GM23338 (cell line): ENCODE measurements around the gene ABCB6. TPM values are rescaled to one million over a fixed set of nuclear protein-coding genes. Genes with fewer than 3 reads are reported as not detected.
A peak's percentile ranks its signal among the peaks of the same experiment; 100 is the strongest.

Source experiments
- ATAC-seq: fragments of 200-7000 bp; cut with Tn5 transposase; 3 replicates; pipeline ENCODE4 v1.9.1; 2020
- DNase-seq: peaks from one replicate; pipeline ENCODE4 v3.0.0-alpha.2; 2015; ENCODE audit warnings: low spot score
- H2AFZ ChIP-seq: fragments of 200-600 bp; sonication (generic); 2 replicates; pipeline ENCODE4 v1.8.0; 2016; ENCODE audit warnings: antibody characterized with exemption, mild to moderate bottlenecking, moderate library complexity
- H3F3A ChIP-seq: fragments of 200-600 bp; sonication (generic); replicated peaks from 2 replicates; pipeline ENCODE4 v1.8.0; 2017; ENCODE audit warnings: antibody characterized with exemption, mixed run types, low read depth
- H3K27ac ChIP-seq: fragments of 200-600 bp; sonication (generic); 2 replicates; pipeline ENCODE4 v1.6.1; 2016; ENCODE audit warnings: low read depth
- H3K27me3 ChIP-seq: fragments of 200-600 bp; sonication (generic); 2 replicates; pipeline ENCODE4 v1.8.0; 2016; ENCODE audit warnings: mild to moderate bottlenecking, mixed run types, moderate library complexity; ENCODE audit not compliant: insufficient read depth
- H3K36me3 ChIP-seq: fragments of 200-600 bp; sonication (generic); 2 replicates; pipeline ENCODE4 v1.8.0; 2016; ENCODE audit warnings: mild to moderate bottlenecking; ENCODE audit not compliant: insufficient read depth
- H3K4me1 ChIP-seq: fragments of 200-600 bp; sonication (generic); 2 replicates; pipeline ENCODE4 v1.8.0; 2016; ENCODE audit warnings: mild to moderate bottlenecking, moderate library complexity; ENCODE audit not compliant: insufficient read depth
- H3K4me2 ChIP-seq: fragments of 200-600 bp; sonication (generic); 2 replicates; pipeline ENCODE4 v1.7.1; 2017; ENCODE audit warnings: mixed run types
- H3K4me3 ChIP-seq: fragments of 200-600 bp; sonication (generic); 2 replicates; pipeline ENCODE4 v1.6.1; 2016; ENCODE audit warnings: mixed run types
- H3K79me2 ChIP-seq: fragments of 200-600 bp; sonication (generic); replicated peaks from 2 replicates; pipeline ENCODE4 v1.8.0; 2017; ENCODE audit warnings: mild to moderate bottlenecking; ENCODE audit not compliant: insufficient read depth
- H3K9me2 ChIP-seq: fragments of 200-600 bp; sonication (generic); 2 replicates; pipeline ENCODE4 v1.8.0; 2017; ENCODE audit not compliant: insufficient read depth
- H4K20me1 ChIP-seq: fragments of 200-600 bp; sonication (generic); replicated peaks from 2 replicates; pipeline ENCODE4 v1.8.0; 2017; ENCODE audit warnings: mild to moderate bottlenecking; ENCODE audit not compliant: insufficient read depth
- H3K27ac Mint-ChIP-seq: 2 replicates; pipeline ENCODE4 v1.8.0; 2020; ENCODE audit warnings: inconsistent platforms, mild to moderate bottlenecking, moderate library complexity, mixed read lengths
- H3K27me3 Mint-ChIP-seq: 3 replicates; pipeline ENCODE4 v1.8.0; 2022; ENCODE audit warnings: low read depth, mild to moderate bottlenecking, moderate library complexity, mixed read lengths, inconsistent platforms; ENCODE audit not compliant: insufficient read depth, poor library complexity
- H3K36me3 Mint-ChIP-seq: 3 replicates; pipeline ENCODE4 v1.8.0; 2021; ENCODE audit warnings: low read depth, mild to moderate bottlenecking, inconsistent platforms, moderate library complexity, mixed read lengths
- H3K4me1 Mint-ChIP-seq: 3 replicates; pipeline ENCODE4 v1.8.0; 2020; ENCODE audit warnings: mild to moderate bottlenecking, inconsistent platforms, mixed read lengths
- H3K4me3 Mint-ChIP-seq: 3 replicates; pipeline ENCODE4 v1.8.0; 2021; ENCODE audit warnings: moderate library complexity, mild to moderate bottlenecking, inconsistent platforms, mixed read lengths
- H3K9me3 Mint-ChIP-seq: 3 replicates; pipeline ENCODE4 v1.8.0; 2020; ENCODE audit warnings: moderate library complexity, mild to moderate bottlenecking, inconsistent platforms, mixed read lengths
- CTCF ChIP-seq, 2 experiments: fragments of 200-600 bp in 1 of 2; sonication (generic) in 1 of 2; conservative IDR thresholded peaks; 2 replicates each; pipeline versions ENCODE4 v1.5.1 to v1.6.1; 2016 to 2017; ENCODE audit warnings: antibody characterized with exemption in 2 of 2, low read depth in 2 of 2, mild to moderate bottlenecking in 2 of 2, moderate library complexity in 1 of 2
- NANOG ChIP-seq: IDR thresholded peaks from 2 replicates; pipeline ENCODE4 v1.6.1; 2016; ENCODE audit warnings: antibody characterized with exemption, borderline replicate concordance
- ZNF331 ChIP-seq: fragments of 250-450 bp; sonication (Bioruptor Pico); IDR thresholded peaks from 2 replicates; pipeline ENCODE4 v1.5.0; 2020; ENCODE audit warnings: low read depth, mild to moderate bottlenecking, moderate library complexity
- polyA plus RNA-seq: library from polyadenylated mRNA; unstranded; fragments of >200 nt; fragmentation: Nextera tagmentation; extraction: Ambion mirVana; gene quantifications from 2 replicates; pipeline ENCODE4 v1.2.1, GENCODE V29; 2016
- total RNA-seq: library from RNA; depleted of rRNA; stranded (reverse); fragments of >200 nt; shearing (Covaris generic); gene quantifications from 2 replicates; pipeline ENCODE4 v1.2.3, GENCODE V29; 2014
- TF ChIP-seq, protein P1 (sequence below): fragments of 250-450 bp; sonication (Bioruptor Pico); IDR thresholded peaks from 2 replicates; pipeline ENCODE4 v1.5.0; 2020; ENCODE audit warnings: mild to moderate bottlenecking, moderate library complexity

The ABCB6 gene
- total and polyA plus RNA-seq, 2 experiments from 2014 or later = 26.2 to 35.1 TPM

GRCh38 chr2:219175928-219176817, 42.6 kb downstream of the ABCB6 start:
- no peak for DNase-seq
- Histone ChIP-seq H4K20me1 (no peaks in the 10 kb centered on the region; the same call in 1 of the 2 replicates), H3K27me3 (no peaks in the 10 kb centered on the region), H3F3A (peaks cover 20% of the 10 kb centered on the region), H3K9me2 (no peaks in the 10 kb centered on the region), H3K36me3 (no peaks in the 10 kb centered on the region), H3K4me3 (peak overlapping the region; percentile 71), H3K4me2 (peak overlapping the region; percentile 95), H3K4me1 (peaks cover 13% of the 10 kb centered on the region), H2AFZ (peak overlapping the region; percentile 92), H3K27ac (peak overlapping the region; percentile 80; the same call in 1 of the 2 replicates), H3K79me2 (peaks cover 7% of the 10 kb centered on the region)
- TF ChIP-seq, protein P1, sequence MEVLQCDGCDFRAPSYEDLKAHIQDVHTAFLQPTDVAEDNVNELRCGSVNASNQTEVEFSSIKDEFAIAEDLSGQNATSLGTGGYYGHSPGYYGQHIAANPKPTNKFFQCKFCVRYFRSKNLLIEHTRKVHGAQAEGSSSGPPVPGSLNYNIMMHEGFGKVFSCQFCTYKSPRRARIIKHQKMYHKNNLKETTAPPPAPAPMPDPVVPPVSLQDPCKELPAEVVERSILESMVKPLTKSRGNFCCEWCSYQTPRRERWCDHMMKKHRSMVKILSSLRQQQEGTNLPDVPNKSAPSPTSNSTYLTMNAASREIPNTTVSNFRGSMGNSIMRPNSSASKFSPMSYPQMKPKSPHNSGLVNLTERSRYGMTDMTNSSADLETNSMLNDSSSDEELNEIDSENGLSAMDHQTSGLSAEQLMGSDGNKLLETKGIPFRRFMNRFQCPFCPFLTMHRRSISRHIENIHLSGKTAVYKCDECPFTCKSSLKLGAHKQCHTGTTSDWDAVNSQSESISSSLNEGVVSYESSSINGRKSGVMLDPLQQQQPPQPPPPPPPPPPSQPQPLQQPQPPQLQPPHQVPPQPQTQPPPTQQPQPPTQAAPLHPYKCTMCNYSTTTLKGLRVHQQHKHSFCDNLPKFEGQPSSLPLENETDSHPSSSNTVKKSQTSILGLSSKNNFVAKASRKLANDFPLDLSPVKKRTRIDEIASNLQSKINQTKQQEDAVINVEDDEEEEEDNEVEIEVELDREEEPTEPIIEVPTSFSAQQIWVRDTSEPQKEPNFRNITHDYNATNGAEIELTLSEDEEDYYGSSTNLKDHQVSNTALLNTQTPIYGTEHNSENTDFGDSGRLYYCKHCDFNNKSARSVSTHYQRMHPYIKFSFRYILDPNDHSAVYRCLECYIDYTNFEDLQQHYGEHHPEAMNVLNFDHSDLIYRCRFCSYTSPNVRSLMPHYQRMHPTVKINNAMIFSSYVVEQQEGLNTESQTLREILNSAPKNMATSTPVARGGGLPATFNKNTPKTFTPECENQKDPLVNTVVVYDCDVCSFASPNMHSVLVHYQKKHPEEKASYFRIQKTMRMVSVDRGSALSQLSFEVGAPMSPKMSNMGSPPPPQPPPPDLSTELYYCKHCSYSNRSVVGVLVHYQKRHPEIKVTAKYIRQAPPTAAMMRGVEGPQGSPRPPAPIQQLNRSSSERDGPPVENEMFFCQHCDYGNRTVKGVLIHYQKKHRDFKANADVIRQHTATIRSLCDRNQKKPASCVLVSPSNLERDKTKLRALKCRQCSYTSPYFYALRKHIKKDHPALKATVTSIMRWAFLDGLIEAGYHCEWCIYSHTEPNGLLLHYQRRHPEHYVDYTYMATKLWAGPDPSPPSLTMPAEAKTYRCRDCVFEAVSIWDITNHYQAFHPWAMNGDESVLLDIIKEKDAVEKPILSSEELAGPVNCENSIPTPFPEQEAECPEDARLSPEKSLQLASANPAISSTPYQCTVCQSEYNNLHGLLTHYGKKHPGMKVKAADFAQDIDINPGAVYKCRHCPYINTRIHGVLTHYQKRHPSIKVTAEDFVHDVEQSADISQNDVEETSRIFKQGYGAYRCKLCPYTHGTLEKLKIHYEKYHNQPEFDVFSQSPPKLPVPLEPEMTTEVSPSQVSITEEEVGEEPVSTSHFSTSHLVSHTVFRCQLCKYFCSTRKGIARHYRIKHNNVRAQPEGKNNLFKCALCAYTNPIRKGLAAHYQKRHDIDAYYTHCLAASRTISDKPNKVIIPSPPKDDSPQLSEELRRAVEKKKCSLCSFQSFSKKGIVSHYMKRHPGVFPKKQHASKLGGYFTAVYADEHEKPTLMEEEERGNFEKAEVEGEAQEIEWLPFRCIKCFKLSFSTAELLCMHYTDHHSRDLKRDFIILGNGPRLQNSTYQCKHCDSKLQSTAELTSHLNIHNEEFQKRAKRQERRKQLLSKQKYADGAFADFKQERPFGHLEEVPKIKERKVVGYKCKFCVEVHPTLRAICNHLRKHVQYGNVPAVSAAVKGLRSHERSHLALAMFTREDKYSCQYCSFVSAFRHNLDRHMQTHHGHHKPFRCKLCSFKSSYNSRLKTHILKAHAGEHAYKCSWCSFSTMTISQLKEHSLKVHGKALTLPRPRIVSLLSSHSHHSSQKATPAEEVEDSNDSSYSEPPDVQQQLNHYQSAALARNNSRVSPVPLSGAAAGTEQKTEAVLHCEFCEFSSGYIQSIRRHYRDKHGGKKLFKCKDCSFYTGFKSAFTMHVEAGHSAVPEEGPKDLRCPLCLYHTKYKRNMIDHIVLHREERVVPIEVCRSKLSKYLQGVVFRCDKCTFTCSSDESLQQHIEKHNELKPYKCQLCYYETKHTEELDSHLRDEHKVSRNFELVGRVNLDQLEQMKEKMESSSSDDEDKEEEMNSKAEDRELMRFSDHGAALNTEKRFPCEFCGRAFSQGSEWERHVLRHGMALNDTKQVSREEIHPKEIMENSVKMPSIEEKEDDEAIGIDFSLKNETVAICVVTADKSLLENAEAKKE (CRISPR knock-in tag) = no peak
- TF ChIP-seq NANOG = no peak
- TF ChIP-seq CTCF (conservative IDR thresholded peaks at IDR 0.05; ENCODE audit: low read depth in 2 of 2) = no peak
- no peak for TF ChIP-seq ZNF331 (CRISPR knock-in tag)
- peaks cover 32% of the 10 kb centered on the region for H3K36me3 Mint-ChIP-seq
- H3K27me3 Mint-ChIP-seq = peaks cover 18% of the 10 kb centered on the region
- H3K4me1 Mint-ChIP-seq = peaks cover 17% of the 10 kb centered on the region
- peak overlapping the region; percentile 90 for H3K4me3 Mint-ChIP-seq
- no peak overlapping the region for H3K27ac Mint-ChIP-seq
- ATAC-seq = peak; percentile 71
- no peaks in the 10 kb centered on the region; the same call in 2 of the 3 replicates for H3K9me3 Mint-ChIP-seq
